GM12878 (cell line): Measurements from ENCODE around the gene IRAG1. TPM values are rescaled to one million over a fixed set of nuclear protein-coding genes. Genes with fewer than 3 reads are reported as not detected.

Experiments used
- ATAC-seq: fragments of 200-7000 bp; cut with Tn5 transposase; 3 replicates; pipeline ENCODE4 v1.9.1; 2020; ENCODE audit warnings: mild to moderate bottlenecking, moderate library complexity
- BruUV-seq: library from RNA; stranded (reverse); fragments of 400-500 nt; replicated peaks from 2 replicates; lab custom pipeline; 2021; lab: Mats Ljungman, UMichigan
- CTCF ChIA-PET: fragments of 300-600 bp; sonication (Branson Sonifier 250); formaldehyde crosslinking; extraction: SDS; loops from one replicate; lab custom pipeline; 2021; ENCODE audit warnings: inconsistent platforms; lab: Yijun Ruan, JAX
- POLR2A ChIA-PET: fragments of 350-600 bp; formaldehyde crosslinking; extraction: SDS; loops from one replicate; lab custom pipeline; 2021; ENCODE audit warnings: inconsistent platforms; lab: Charles Lee
- RAD21 ChIA-PET: fragments of 300-600 bp; sonication (Branson Sonifier 250); formaldehyde crosslinking; loops from one replicate; lab custom pipeline; 2023; ENCODE audit warnings: antibody characterized with exemption; ENCODE audit not compliant: unreplicated experiment; lab: Charles Lee
- SMC1A ChIA-PET: fragments of 300-600 bp; sonication (Branson Sonifier 250); formaldehyde crosslinking; loops from one replicate; lab custom pipeline; 2023; ENCODE audit not compliant: unreplicated experiment, uncharacterized antibody; lab: Charles Lee
- DNase-seq: peaks from one replicate; pipeline ENCODE4 v3.0.0-alpha.2; 2011; ENCODE audit warnings: low read depth, low spot score
- FAIRE-seq: peaks from 3 replicates; lab custom pipeline; 2011; peaks lifted over from hg19 to GRCh38; lab: Jason Lieb, UNC
- H2AFZ ChIP-seq: 2 replicates; pipeline ENCODE4 v1.6.0; 2011; ENCODE audit warnings: low read depth, low read length, control low read depth; ENCODE audit not compliant: control insufficient read depth
- H3K27ac ChIP-seq: 2 replicates; pipeline ENCODE4 v1.5.1; 2011; ENCODE audit warnings: control low read depth; ENCODE audit not compliant: control insufficient read depth, insufficient read depth
- H3K27me3 ChIP-seq, 2 experiments: replicated peaks in 1 of 2; 2 replicates each; pipeline versions ENCODE4 v1.6.0 to v1.6.1; 2011; ENCODE audit warnings: low read length in 1 of 2; ENCODE audit not compliant: control insufficient read depth in 2 of 2, insufficient read depth in 2 of 2
- H3K36me3 ChIP-seq, 2 experiments: 2 replicates each; pipeline ENCODE4 v1.5.1; 2011; ENCODE audit warnings: low read length in 1 of 2; ENCODE audit not compliant: control insufficient read depth in 2 of 2, insufficient read depth in 2 of 2
- H3K4me1 ChIP-seq: 2 replicates; pipeline ENCODE4 v1.6.1; 2011; ENCODE audit warnings: mild to moderate bottlenecking, low read length, moderate library complexity, mixed read lengths; ENCODE audit not compliant: control insufficient read depth, insufficient read depth
- H3K4me2 ChIP-seq: 2 replicates; pipeline ENCODE4 v1.6.0; 2011; ENCODE audit warnings: control low read depth; ENCODE audit not compliant: control insufficient read depth, insufficient read depth
- H3K4me3 ChIP-seq: fragments of 200-600 bp; sonication (generic); 2 replicates; pipeline ENCODE4 v1.5.1; 2016
- H3K79me2 ChIP-seq: 2 replicates; pipeline ENCODE4 v1.6.0; 2011; ENCODE audit warnings: low read length; ENCODE audit not compliant: control insufficient read depth, insufficient read depth
- H3K9ac ChIP-seq: 2 replicates; pipeline ENCODE4 v1.8.0; 2011; ENCODE audit warnings: low read length, control low read depth, mixed read lengths; ENCODE audit not compliant: control insufficient read depth, insufficient read depth
- H3K9me3 ChIP-seq: replicated peaks from 3 replicates; pipeline ENCODE4 v1.5.1; 2011; ENCODE audit warnings: mild to moderate bottlenecking, low read length; ENCODE audit not compliant: control insufficient read depth, insufficient read depth
- H4K20me1 ChIP-seq: 2 replicates; pipeline ENCODE4 v1.6.0; 2011; ENCODE audit not compliant: control insufficient read depth, insufficient read depth
- ASH2L ChIP-seq: fragments of 300-600, 200-600 bp; sonication (generic); IDR thresholded peaks from 2 replicates; pipeline ENCODE4 v1.6.1; 2017; ENCODE audit warnings: low read depth, mild to moderate bottlenecking, borderline replicate concordance
- BHLHE40 ChIP-seq, 2 experiments: fragments of 450-650 bp in 1 of 2; IDR thresholded peaks; 2 replicates each; pipeline ENCODE4 v1.6.1; 2011 to 2017; ENCODE audit warnings: low read depth in 2 of 2, borderline replicate concordance in 1 of 2, improper control_type of control experiment in 1 of 2, low read length in 1 of 2, mild to moderate bottlenecking in 1 of 2
- FOS ChIP-seq: IDR thresholded peaks from 3 replicates; pipeline ENCODE4 v1.6.1; 2011; ENCODE audit warnings: borderline replicate concordance; ENCODE audit not compliant: insufficient read length; ENCODE audit errors: extremely low read depth
- NFYB ChIP-seq: IDR thresholded peaks from 2 replicates; pipeline ENCODE4 v1.6.1; 2011; ENCODE audit warnings: low read depth, mild to moderate bottlenecking, low read length, improper control_type of control experiment, moderate library complexity; ENCODE audit not compliant: insufficient read depth
- NRF1 ChIP-seq: conservative IDR thresholded peaks from 2 replicates; pipeline ENCODE4 v1.6.1; 2011; ENCODE audit warnings: mild to moderate bottlenecking, low read depth, low read length, improper control_type of control experiment
- RB1 ChIP-seq: fragments of 450-650 bp; formaldehyde crosslinking; IDR thresholded peaks from 2 replicates; pipeline ENCODE4 v1.6.1; 2017; ENCODE audit warnings: mild to moderate bottlenecking, borderline replicate concordance
- RFX5 ChIP-seq: IDR thresholded peaks from 2 replicates; pipeline ENCODE4 v1.6.1; 2011; ENCODE audit warnings: low read depth, low read length, improper control_type of control experiment
- SMAD5 ChIP-seq: IDR thresholded peaks from 2 replicates; pipeline ENCODE4 v1.6.1; 2016; ENCODE audit warnings: antibody characterized with exemption, low read depth
- SREBF1 ChIP-seq: IDR thresholded peaks from 2 replicates; pipeline ENCODE4 v1.6.1; 2012; ENCODE audit warnings: mild to moderate bottlenecking, low read length
- SRF ChIP-seq, 2 experiments: IDR thresholded peaks; 2 replicates each; pipeline ENCODE4 v1.6.1; 2011; ENCODE audit warnings: low read depth in 2 of 2, low read length in 2 of 2, mild to moderate bottlenecking in 1 of 2, moderate library complexity in 1 of 2
- STAT1 ChIP-seq: fragments of 450-650 bp; conservative IDR thresholded peaks from 2 replicates; pipeline ENCODE4 v1.6.1; 2014; ENCODE audit warnings: antibody characterized with exemption, mild to moderate bottlenecking
- WRNIP1 ChIP-seq: IDR thresholded peaks from 2 replicates; pipeline ENCODE4 v1.6.1; 2011; ENCODE audit warnings: low read depth, low read length, improper control_type of control experiment, borderline replicate concordance
- WGBS: methylation state at CpG from one replicate; pipeline ENCODE4 v1.1.6; 2016; ENCODE audit warnings: low lambda C conversion rate; ENCODE audit not compliant: insufficient replicate concordance, insufficient coverage; ENCODE audit errors: missing lambda C conversion rate; 5-methylcytosine and 5-hydroxymethylcytosine counted together
- in situ Hi-C: fragments of 300-500 bp; cut with MboI; formaldehyde crosslinking; loops from 9 replicates; pipeline ENCODE4 v1.14.3; 2018; ENCODE audit warnings: mixed read lengths
- intact Hi-C: fragments of 100-400 bp; cut with micrococcal nuclease; formaldehyde crosslinking; loops from one replicate; pipeline ENCODE4 v1.14.2; 2022; ENCODE audit not compliant: unreplicated experiment
- polyA plus RNA-seq, 11 experiments: library from polyadenylated mRNA; depleted of rRNA in 4 of 11; unstranded in 6 of 11; stranded (reverse) in 5 of 11; fragments of >200 nt; fragmentation: Nextera tagmentation in 4 of 11; fragmentation: Illumina TruSeq in 1 of 11; extraction: Ambion mirVana in 4 of 11; extraction: Trizol in 1 of 11; gene quantifications; 1 replicate in 1 of 11; 2 replicates in 10 of 11; pipeline versions ENCODE4 v1.2.1 to v1.2.3, GENCODE V29; 2011 to 2016; ENCODE audit warnings: inconsistent platforms in 2 of 11, missing spikeins in 2 of 11, low read depth in 1 of 11
- total RNA-seq, 4 experiments: library from RNA; depleted of rRNA in 3 of 4; stranded (reverse); fragments of >200 nt in 3 of 4; fragmentation: Illumina TruSeq in 1 of 4; extraction: Trizol in 1 of 4; gene quantifications; 2 replicates each; pipeline versions ENCODE4 v1.2.1 to v1.2.3, GENCODE V29; 2013 to 2021
- TF ChIP-seq, protein P1 (sequence below): fragments of 450-650 bp; conservative IDR thresholded peaks from 2 replicates; pipeline ENCODE4 v1.6.1; 2017; ENCODE audit warnings: mild to moderate bottlenecking, moderate library complexity
- TF ChIP-seq, protein P2 (sequence below): IDR thresholded peaks from 2 replicates; pipeline ENCODE4 v1.6.1; 2012; ENCODE audit warnings: low read depth, low read length, improper control_type of control experiment

IRAG1 gene
- total and polyA plus RNA-seq, 10 of the 15 experiments (the other 5 are each of a cell fraction or from before 2014, with no cell fraction given): 0.02 to 0.18 (median 0.06) TPM; not detected in 4

DNA sequence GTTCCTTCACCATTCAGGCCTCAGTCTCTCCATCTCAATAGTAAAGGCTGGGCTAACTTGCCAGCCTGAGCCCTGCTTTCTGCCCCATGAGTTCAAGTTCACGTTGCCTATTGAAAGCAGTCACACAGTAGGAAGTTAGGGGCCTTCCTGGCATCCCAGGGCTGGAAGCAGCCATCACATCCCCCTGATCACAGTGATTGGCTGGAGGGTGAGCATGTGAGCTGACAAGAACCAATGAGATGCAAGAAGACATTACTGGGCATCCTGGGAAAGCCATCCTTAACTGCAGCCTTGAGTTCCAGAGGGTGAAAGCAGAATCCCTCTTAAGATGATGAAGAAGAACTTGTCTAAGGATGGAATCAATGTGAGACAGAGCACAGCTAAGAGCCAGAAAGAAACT, 29.1 kb downstream of the IRAG1 start:
- Histone ChIP-seq H3K4me3 (no peak overlapping the region), H3K4me1 (0 out of 2 replicates have a peak, but pooled peaks cover under 1% of the 10 kb centered on the region), H3K79me2 (no peaks in the 10 kb centered on the region), H3K4me2 (no peak overlapping the region), H4K20me1 (no peaks in the 10 kb centered on the region), H3K27ac (no peak overlapping the region), H3K27me3 (no peaks in the 10 kb centered on the region), H3K9ac (no peak overlapping the region), H3K36me3 (no peaks in the 10 kb centered on the region)
- FAIRE-seq (no peak), DNase-seq (no peak), ATAC-seq (no peak)
- intact Hi-C loops: no loop called here
- RAD21 ChIA-PET: no interaction called here
- CTCF ChIA-PET: interaction anchor here (1.1 to 2.0 kb wide), 5 partner anchors 10 to 298 kb away, joined by 3 to 12 read pairs (median 3); no protein-coding TSS in a partner anchor
- POLR2A ChIA-PET: no interaction called here
- WGBS: 67% methylated on average over 1 of the region's 1 CpG
- BruUV-seq: no TSS peak
- SMC1A ChIA-PET: no interaction called here
- TF ChIP-seq SREBF1 (no peak), NFYB (peak; percentile 62)
- TF ChIP-seq, all 136 proteins: peak for 1
- Histone ChIP-seq H2AFZ (no peak overlapping the region), H3K9me3 (no peaks in the 10 kb centered on the region)
- in situ Hi-C loops: no loop called here

DNA sequence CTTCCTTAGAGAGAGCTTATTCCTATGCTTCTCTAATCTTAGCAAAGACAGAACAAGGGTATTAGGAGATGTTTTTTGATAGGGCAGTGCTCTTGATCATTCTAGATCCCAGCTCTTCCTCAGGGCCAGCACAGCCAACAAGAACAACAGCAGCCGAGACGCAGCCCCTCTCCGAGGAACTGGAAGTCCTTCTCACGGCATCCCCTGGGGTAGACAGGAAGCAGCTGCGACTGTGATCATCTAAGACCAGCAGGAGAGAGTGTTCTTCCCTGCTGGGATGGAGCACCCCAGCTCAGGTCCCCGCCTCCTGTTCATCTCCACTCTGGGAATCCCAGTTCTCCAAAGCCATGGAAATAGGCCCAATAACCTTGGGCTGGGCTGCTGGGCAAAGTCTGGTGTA, 29.6 kb downstream of the IRAG1 start:
- DNase-seq (no peak), ATAC-seq (no peak), FAIRE-seq (no peak)
- Histone ChIP-seq H3K27ac (no peak overlapping the region), H3K36me3 (no peaks in the 10 kb centered on the region), H4K20me1 (no peaks in the 10 kb centered on the region), H3K27me3 (no peaks in the 10 kb centered on the region), H3K79me2 (no peaks in the 10 kb centered on the region), H3K9ac (no peak overlapping the region), H3K4me3 (no peak overlapping the region), H3K9me3 (no peaks in the 10 kb centered on the region), H2AFZ (no peak overlapping the region), H3K4me1 (peaks cover 5% of the 10 kb centered on the region), H3K4me2 (no peak overlapping the region)
- intact Hi-C loops: no loop called here
- in situ Hi-C loops: no loop called here
- ChIA-PET POLR2A (no interaction called here), RAD21 (no interaction called here), CTCF (interaction anchor here (1.3 to 2.0 kb wide), 4 partner anchors 10 to 298 kb away, joined by 3 to 12 read pairs (median 4); no protein-coding TSS in a partner anchor), SMC1A (interaction anchor here (1.2 kb wide), 1 partner anchor 100 kb away, joined by 3 read pairs; no protein-coding TSS in a partner anchor)
- BruUV-seq: no TSS peak
- 48% methylated on average over 6 of the region's 6 CpGs for WGBS
- no peak for TF ChIP-seq NRF1
- no peak for TF ChIP-seq SMAD5
- no peak for TF ChIP-seq RB1
- TF ChIP-seq BHLHE40 (IDR thresholded peaks at IDR 0.05; ENCODE audit: borderline replicate concordance in 1 of 2, low read depth in 2 of 2, low read length in 1 of 2): no peak
- TF ChIP-seq, protein P1, sequence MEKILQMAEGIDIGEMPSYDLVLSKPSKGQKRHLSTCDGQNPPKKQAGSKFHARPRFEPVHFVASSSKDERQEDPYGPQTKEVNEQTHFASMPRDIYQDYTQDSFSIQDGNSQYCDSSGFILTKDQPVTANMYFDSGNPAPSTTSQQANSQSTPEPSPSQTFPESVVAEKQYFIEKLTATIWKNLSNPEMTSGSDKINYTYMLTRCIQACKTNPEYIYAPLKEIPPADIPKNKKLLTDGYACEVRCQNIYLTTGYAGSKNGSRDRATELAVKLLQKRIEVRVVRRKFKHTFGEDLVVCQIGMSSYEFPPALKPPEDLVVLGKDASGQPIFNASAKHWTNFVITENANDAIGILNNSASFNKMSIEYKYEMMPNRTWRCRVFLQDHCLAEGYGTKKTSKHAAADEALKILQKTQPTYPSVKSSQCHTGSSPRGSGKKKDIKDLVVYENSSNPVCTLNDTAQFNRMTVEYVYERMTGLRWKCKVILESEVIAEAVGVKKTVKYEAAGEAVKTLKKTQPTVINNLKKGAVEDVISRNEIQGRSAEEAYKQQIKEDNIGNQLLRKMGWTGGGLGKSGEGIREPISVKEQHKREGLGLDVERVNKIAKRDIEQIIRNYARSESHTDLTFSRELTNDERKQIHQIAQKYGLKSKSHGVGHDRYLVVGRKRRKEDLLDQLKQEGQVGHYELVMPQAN: no peak
- no peak for TF ChIP-seq RFX5
- no peak for TF ChIP-seq FOS
- no peak for TF ChIP-seq ASH2L
- TF ChIP-seq SRF (IDR thresholded peaks at IDR 0.05; ENCODE audit: low read depth in 2 of 2, low read length in 2 of 2): no peak
- TF ChIP-seq, protein P2, sequence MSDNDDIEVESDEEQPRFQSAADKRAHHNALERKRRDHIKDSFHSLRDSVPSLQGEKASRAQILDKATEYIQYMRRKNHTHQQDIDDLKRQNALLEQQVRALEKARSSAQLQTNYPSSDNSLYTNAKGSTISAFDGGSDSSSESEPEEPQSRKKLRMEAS: no peak
- no peak for TF ChIP-seq WRNIP1
- no peak for TF ChIP-seq STAT1
